Jurkat, Clone E6-1 (cell line): ENCODE measurements around the gene CEACAM16.
A peak's percentile ranks its signal among the peaks of the same experiment; 100 is the strongest.

Experiments
- DNase-seq: peaks from one replicate; pipeline ENCODE4 v3.0.0-alpha.2; 2011; ENCODE audit warnings: low read depth, low spot score
- H3K4me3 ChIP-seq: 2 replicates; pipeline ENCODE4 v1.5.1; 2011; ENCODE audit warnings: mild to moderate bottlenecking, low read length, control low read depth, moderate library complexity

Gene CEACAM16

DNA sequence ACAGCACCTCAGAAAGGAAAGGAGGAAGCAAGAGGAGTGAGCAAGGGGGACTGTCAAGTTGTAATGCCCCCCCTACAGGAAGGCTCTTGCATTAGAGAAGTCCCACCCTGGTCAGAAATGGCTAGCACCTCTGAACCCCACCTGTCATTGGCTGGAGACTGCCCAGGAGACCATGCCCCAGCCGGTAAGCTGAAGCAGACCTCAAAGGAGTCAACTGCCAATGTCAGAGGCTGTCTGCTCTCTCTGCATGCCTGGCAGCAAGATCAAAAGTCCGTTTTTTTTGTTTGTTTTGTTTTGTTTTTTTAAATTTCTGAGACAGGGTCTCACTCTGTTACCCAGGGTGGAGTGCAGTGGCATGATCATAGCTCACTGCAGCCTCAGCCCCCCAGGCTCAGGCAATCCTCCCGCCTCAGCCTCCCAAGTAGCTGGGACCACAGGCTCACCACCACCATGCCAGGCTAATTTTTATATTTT, 41.4 kb downstream of the CEACAM16 start:
- no peak overlapping the region for H3K4me3 ChIP-seq
- DNase-seq: no peak

DNA sequence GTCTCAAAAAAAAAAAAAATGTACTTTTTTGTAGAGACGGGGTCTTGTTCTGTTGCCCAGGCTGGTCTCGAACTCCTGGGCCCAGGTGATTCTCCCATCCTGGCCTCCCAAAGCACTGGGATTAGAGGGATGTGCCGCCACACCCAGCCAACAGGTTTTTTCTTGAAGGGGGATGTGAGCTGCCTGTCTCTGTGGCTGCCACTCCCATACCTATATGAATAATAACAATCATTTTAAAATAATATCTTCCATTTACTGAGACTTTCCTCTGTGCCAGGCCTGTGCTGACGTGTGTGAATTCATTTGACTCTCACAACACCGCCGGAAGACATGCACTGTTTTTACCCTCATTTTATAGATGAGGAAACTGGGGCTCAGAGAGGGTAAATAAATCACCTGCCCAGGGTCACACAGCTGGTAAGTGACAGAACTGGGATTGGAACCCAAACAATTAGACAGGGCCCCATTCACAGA, 42.3 kb downstream of the CEACAM16 start:
- H3K4me3 ChIP-seq: no peak overlapping the region
- no peak for DNase-seq

DNA sequence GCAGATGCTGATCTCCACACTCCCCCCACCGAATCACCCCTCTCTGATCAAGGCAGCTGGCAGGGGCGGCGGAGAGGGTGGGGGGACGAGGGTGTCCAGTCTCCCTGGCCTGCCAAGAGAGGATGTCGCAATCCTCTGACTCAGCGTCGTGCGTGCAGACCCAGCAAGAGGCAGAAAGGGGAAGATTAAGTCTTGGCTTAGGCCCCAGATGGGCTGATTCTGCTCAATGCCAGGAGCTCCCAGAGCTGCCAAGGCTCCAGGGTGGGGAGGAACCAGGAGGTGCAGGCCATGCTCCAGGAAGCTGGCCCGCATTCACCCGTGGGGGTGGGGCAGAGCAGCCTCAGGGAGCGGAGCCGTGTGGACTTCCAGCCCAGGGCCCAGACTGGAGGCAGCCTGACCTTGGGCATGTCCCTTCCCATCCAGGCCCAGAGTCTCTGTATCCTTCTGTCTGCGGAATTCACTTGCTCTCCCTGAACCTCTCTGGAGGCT, 42.9 kb downstream of the CEACAM16 start:
- DNase-seq: no peak
- H3K4me3 ChIP-seq: no peak overlapping the region

DNA sequence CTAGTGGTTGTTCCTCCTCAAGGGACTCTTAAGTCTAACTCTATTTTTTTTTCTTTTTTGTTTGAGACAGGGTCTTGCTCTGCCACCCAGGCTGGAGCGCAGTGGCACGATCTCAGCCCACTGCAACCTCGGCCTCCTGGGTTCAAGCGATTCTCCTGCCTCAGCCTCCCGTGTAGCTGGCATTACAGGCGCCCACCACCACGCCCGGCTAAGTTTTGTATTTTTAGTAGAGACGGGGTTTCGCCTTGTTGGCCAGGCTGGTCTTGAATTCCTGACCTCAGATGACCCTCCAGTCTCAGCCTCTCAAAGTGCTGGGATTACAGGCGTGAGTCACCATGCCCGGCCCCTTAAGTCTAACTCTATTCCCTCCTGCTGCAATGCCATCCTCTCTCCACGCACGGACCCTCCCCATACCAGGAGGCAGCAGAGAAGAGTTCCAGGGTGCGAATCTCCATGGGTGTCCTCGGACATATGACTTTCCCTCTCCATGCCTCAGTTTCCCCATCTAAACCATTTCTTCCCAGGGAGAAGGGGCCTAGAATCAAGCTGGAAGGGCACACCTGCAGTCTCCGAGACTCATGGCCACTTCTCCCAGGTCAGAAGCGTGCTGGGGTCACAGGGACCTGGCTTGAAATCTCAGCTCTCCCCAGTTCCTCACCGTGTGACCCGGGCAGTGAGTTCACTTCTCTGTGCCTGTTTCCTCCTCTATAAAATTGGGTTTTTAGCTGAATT, 43.5 kb downstream of the CEACAM16 start:
- DNase-seq: no peak

DNA sequence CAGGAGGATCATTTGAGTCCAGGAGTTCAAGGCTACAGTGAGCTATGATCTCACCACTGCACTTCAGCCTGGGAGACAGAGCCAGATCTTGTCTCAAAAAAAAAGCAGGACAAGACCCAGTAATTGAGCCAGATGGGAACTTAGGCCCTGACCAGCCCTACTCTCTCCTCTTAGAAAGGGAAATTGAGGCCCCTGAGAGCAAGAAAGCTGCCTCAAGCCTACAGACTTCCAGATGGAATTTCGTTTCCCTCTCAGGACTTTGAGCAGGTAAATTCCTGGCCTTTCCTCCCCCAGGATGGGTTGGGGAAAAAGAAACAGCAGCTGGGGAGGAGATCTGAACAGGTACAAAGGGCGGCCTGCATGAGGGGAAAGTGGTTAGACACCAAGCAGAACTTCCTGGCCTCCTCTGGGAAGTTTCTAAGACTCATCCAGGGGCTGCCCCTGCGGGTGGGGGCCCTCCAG, 46.0 kb downstream of the CEACAM16 start:
- no peak for DNase-seq
- H3K4me3 ChIP-seq: no peak overlapping the region

More for the DNA sequence above, 43.5 kb downstream of the CEACAM16 start:
- no peak overlapping the region for H3K4me3 ChIP-seq

DNA sequence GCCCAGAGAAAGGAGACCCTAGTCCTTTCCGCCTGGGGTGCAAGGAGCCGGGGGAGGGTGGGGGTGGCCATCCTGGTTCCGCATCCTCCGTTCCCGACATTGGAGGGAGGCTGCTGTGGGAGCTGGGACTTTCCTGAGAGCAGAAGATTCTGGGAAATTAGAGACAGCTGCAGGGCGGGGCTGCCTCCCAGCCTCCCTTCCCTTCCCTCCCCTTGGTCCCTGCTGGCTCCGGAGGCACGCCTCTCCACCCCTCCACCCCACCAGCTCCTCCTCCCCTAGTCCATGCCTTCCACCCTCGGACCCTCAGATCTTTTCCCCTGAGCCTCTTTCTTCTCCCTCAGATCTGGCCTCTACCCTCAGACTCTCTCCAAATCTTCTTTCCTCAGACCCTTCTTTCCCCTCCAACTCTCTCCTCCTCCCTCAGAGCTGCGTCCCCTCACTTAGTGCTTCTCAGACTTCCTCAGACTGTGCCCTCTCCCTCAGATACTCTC, 46.4 kb downstream of the CEACAM16 start:
- H3K4me3 ChIP-seq: no peak overlapping the region
- DNase-seq: no peak

DNA sequence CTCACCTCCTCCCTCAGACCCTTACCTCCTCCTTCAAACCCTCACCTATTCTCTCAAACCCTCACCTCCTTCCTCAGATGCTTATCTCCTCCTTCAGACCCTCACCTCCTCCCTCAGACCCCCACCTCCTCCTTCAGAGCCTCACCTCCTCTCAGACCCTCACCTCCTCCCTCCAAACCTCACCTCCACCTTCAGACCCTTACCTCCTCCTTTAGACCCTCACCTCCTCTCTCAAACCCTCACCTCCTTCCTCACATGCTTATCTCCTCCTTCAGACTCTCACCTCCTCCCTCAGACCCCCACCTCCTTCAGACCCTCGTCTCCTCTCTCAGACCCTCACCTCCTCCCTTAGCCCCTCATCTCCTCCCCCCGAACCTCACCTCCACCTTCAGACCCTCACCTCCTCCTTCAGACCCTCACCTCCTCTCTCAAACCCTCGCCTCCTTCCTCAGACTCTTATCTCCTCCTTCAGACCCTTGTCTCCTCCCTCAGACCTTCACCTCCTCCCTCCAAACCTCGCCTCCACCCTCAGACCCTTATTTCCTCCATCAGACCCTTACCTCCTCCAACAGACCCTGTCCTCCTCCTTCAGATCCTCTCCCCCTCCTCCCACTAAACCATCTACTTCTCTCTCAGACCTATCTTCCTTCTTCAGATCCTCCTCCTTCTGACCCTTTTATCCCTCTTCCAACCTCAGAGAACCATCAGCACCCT, 47.1 kb downstream of the CEACAM16 start:
- no peak for DNase-seq
- H3K4me3 ChIP-seq: no peak overlapping the region

DNA sequence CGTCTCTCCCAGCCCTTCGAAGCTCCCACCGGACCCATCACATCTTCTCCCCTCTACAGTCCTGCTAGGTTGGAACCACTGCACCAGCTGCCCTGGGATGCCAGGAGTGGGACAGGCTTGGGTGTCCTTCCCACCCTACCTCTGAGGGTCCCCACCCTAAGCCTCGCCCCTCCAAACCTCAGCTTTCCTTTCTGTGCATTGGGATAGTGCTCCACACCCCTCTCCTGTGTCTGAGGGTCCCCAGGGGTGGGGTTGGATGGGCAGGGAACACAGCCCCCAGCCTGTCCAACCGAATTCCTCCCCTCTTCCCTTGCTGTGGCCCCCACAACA, 47.6 kb downstream of the CEACAM16 start:
- no peak for DNase-seq
- no peak overlapping the region for H3K4me3 ChIP-seq

DNA sequence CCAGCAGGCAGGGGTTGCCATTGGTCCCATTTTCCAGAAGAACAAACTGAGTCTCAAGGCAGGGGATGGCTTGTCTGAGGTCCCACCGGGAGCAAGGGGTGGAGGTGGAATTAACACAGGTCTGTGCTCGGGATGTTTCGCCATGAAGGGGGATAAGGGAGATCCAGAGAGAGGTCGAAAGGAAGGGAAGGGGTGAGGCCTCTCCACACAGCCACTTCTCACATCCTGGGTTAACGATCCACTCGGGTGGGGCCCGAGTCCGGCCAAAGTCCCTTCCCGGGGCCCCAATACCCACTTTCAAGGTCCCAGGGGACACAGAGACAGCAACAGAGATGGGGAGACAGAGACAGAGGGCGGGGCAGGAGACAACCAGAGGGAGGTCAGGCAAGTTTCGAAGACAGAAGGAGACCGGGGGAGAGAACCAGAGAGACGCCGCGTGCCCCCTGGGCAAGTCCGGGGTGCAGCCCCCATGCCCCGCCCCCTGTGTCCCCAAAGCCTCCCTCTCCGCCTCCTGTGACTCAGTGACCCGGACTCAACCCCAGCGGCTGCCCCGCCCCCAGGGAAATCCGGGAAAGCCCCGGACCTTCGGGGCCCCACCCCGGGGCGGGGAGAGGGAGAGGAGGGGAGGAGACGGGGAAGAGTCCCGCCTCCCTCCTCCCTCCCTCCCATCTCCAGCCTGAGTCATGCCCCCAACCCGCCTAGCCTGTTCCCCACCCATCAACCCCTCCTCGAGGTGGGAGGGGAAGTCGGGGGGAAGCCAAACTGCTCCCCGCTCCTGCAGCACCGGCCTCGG, 48.2 kb downstream of the CEACAM16 start:
- H3K4me3 ChIP-seq: peak overlapping the region; percentile 53
- DNase-seq: peak; percentile 43

DNA sequence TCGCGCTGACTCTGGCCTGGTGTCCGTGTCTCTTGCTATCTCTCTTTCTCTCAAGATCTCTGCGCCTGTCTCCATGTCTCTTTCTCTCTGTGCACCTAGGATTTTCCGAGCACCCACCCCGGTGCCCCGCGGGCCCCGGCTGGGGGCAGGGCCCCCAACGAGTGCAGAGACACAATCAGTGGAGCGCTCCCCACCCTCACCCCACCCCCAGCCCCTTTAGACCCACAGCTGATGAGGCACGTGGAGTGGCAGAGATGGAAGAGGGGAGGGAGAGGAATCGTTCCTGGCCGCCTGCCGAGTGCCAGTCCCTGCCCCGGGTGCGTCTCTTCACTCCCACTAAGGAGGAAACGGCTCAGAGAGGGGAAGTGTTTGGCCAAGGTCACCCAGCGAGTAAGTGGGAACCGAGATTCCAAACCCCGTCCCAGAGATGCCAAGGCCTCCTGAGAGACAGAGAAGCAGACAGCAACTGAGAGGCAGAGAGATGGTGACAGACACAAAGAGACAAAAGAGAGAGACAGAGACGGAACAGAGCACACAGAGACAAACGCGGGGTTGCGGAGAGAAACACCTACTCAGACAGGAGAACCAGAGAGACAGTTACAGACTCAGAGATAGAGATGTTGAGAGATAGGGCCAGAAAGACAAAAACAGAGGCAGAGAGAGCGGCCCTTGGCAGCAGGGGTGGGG, 48.9 kb downstream of the CEACAM16 start:
- no peak for DNase-seq

DNA sequence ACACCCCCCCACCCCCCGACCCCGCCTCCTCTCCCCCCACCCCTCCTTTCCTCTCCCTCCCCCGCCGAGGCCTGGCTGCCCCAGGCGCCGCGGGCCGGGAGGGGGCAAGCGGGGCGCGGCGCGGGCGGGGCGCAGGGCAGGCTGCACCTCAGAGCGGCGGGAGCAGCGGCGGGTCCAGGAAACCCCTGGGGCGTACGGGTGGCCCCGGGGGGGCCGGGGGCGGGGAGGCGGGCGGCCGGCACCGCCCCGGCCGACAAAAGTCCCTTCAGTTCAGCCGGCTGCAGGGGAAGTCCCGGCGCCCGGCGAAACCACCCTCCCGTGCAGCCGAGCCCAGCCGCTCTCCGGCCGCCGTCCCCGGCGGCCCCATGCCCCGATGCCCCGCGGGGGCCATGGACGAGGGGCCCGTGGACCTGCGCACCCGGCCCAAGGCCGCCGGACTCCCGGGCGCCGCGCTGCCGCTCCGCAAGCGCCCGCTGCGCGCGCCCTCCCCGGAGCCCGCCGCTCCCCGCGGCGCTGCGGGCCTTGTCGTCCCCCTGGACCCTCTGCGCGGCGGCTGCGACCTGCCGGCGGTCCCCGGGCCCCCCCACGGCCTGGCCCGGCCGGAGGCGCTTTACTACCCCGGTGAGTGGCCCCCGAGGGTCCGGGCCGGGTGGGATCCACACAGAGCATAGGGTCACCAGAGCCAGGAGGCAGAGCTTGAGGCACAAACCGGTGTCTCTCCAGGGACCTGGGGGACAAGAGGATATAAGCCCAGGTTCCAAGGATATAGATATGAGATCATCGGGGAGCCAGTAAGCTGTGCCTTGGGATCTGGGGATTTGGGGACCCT, 49.7 kb downstream of the CEACAM16 start, which contains the start of gene BCL3:
BCL3 (plus strand) TSS at position 283 of the 829 bp plus-strand sequence; CDS start at position 366, 83 bp downstream.
- no peak for DNase-seq
- peak within 1 kb of the TSS; percentile 53 for H3K4me3 ChIP-seq

More for the DNA sequence above, 48.9 kb downstream of the CEACAM16 start:
- peak overlapping the region; percentile 53 for H3K4me3 ChIP-seq

DNA sequence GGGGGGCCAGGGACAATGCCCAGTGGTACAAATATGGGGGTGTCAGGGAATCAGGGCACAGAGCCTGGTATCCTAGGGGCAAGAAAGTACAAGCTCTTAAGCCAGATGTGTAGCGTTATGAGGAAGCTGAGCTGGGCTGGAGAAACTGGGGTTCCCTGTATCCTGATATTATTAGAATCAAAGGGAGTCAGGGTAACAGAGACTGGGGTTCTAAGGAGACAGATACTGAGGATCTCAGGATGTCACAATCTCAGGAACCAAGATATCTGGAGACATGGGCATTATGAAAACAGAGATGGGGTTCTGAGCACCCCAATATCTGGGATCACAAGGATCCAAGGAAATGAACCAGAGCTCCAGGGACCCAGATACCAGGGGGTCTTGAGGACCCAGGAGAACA, 50.3 kb downstream of the CEACAM16 start:
- no peak overlapping the region for H3K4me3 ChIP-seq
- no peak for DNase-seq

DNA sequence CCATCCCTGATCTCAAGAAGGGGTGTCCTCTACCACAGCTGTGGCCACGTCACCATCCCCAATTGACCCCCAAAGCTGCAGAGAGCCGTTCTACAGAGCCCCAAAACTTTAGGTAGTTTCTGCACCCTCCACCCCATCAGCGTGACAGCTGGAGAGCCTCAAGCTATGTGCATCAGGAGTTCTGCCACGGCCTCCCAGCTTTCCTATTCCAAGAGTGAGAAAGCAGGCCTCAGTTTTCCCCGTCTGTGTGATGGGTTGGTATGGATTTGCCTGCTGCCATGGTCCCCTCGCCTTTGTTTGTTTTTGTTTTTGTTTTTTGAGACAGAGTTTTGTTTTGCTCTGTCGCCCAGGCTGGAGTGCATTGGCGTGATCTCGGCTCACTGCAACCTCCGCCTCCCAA, 51.0 kb downstream of the CEACAM16 start:
- H3K4me3 ChIP-seq: no peak overlapping the region
- DNase-seq: no peak

DNA sequence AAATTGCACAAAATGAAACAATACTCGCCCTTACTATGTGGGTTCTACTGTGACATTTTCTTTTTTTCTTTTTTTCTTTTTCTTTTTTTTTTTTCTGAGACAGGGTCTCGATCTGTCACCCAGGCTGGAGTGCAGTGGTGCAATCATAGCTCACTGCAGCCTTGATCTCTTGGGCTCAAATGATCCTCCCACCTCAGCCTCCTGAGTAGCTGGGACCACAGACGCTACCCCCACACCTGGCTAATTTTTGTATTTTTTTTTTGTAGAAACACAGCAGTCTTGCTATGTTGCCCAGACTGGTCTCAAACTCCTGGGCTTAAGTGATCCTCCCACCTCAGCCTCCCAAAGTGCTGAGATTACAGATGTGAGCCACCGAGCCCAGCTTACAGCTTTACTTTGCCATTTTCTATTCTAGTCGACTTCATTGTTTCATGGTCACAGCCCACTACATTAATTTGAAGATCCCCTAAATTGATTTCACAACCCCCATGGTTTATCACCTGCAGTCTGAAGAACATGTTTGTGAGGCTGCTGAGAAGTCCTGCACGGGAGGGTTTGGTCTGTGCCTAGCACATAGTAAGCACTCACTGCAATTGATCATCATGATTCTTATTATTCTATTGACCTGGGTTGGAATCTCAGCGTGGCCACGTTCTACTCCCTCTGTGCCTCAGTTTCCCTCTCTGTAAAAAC, 53.3 kb downstream of the CEACAM16 start:
- H3K4me3 ChIP-seq: no peak overlapping the region
- no peak for DNase-seq

DNA sequence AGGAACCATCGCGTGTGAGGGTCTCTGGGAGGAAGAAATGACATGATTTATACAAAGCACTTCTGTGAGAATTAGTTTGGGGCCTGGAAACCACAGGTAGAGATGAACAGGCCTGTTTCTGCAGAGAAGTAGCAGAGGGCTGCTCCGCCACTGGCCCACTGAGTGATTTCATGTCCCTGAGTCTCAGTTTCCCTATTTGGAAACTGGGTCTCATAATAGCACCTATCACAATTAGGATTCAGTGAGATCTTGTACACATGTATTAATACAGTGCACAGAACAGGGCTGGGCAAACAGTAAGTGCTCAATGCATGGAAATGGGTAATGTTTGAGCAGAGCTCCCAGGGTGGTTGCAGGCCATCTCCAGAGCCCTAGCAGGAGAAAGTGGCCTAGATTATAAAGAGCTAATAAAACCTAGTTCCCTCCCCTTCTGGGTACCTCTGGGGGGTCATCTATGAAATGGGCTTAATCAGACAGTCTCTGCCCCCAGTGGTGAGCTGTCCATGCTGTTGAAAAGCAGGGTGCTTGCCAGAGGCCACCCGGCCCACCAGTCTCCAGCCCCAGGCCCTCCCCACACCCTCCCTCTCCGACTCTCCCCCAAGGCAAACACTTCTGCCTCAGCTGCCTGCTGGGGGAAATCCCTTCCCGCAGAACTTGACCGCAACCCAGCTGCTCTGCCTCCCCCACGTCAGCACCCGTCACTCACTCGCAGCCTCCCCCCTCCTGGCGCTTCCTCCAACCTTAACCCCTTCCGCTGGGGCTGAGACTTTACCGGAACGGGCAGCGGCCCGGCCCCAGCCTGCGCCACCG, 54.1 kb downstream of the CEACAM16 start:
- peak overlapping the region; percentile 37 for H3K4me3 ChIP-seq
- DNase-seq: peak; percentile 94

DNA sequence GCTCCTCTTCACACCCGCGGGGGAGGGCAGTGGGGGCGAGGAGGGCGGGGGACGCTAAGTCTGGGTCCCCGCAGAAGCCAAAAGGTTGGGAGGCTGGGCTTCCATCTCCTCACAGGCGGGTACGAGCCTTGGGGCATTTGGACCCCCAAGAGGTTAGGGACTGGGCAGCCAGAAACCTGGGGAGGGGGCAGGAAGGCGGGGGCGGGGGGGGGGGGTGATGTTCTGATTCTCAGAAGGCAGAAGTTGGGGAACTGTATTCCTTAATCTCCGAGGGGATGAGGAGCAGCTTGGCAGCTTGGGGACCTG, 54.6 kb downstream of the CEACAM16 start:
- H3K4me3 ChIP-seq: peak overlapping the region; percentile 37
- DNase-seq: no peak
